CD14-positive monocyte (primary cell): ENCODE measurements around the gene NLRP10. TPM values are rescaled to one million over a fixed set of nuclear protein-coding genes. Genes with fewer than 3 reads are reported as not detected.

Experiments
- DNase-seq, 3 donors: peaks; one replicate each; pipeline ENCODE4 v3.0.0-alpha.2; 2011 to 2022
- H2AFZ ChIP-seq: 2 replicates; pipeline ENCODE4 v1.6.0; 2012; ENCODE audit warnings: mild to moderate bottlenecking, low read depth, low read length, inconsistent platforms; ENCODE audit not compliant: insufficient read depth, poor library complexity, severe bottlenecking
- H3K27ac ChIP-seq, 2 donors: 1 replicate in 1 of 2; 2 replicates in 1 of 2; pipeline ENCODE4 v1.5.1; 2012 to 2013; ENCODE audit warnings: low read length in 2 of 2, control low read depth in 1 of 2, inconsistent platforms in 1 of 2, low read depth in 1 of 2, mild to moderate bottlenecking in 1 of 2
- H3K27me3 ChIP-seq, 2 donors: one replicate each; pipeline versions ENCODE4 v1.6.0 to v1.6.1; 2011 to 2013; ENCODE audit warnings: low read length in 2 of 2; ENCODE audit not compliant: control insufficient read depth in 2 of 2, insufficient read depth in 2 of 2
- H3K36me3 ChIP-seq, 2 donors: replicated peaks in 1 of 2; 1 replicate in 1 of 2; 2 replicates in 1 of 2; pipeline versions ENCODE4 v1.5.1 to v1.6.1; 2012 to 2013; ENCODE audit warnings: low read length in 2 of 2, control low read depth in 1 of 2, inconsistent platforms in 1 of 2, mild to moderate bottlenecking in 1 of 2; ENCODE audit not compliant: insufficient read depth in 2 of 2, control insufficient read depth in 1 of 2
- H3K4me1 ChIP-seq, 2 donors: 1 replicate in 1 of 2; 2 replicates in 1 of 2; pipeline versions ENCODE4 v1.5.1 to v1.6.1; 2012 to 2013; ENCODE audit warnings: low read length in 2 of 2, control low read depth in 1 of 2, inconsistent platforms in 1 of 2, mild to moderate bottlenecking in 1 of 2, moderate library complexity in 1 of 2; ENCODE audit not compliant: insufficient read depth in 2 of 2, control insufficient read depth in 1 of 2
- H3K4me2 ChIP-seq: replicated peaks from 2 replicates; pipeline ENCODE3; 2012; ENCODE audit warnings: low read length, moderate library complexity, mild to moderate bottlenecking; ENCODE audit not compliant: poor library complexity, severe bottlenecking; ENCODE audit errors: extremely low read depth
- H3K4me3 ChIP-seq, 3 experiments: fragments of 200-600 bp in 1 of 3; sonication (generic) in 1 of 3; replicated peaks in 1 of 3; 1 replicate in 2 of 3; 2 replicates in 1 of 3; pipeline ENCODE4 v1.5.1; 2011 to 2013; ENCODE audit warnings: low read length in 3 of 3, mild to moderate bottlenecking in 3 of 3, control low read depth in 2 of 3, low read depth in 2 of 3, inconsistent platforms in 1 of 3, moderate library complexity in 1 of 3
- H3K79me2 ChIP-seq: 2 replicates; pipeline ENCODE4 v1.6.0; 2012; ENCODE audit warnings: mild to moderate bottlenecking, control low read depth, inconsistent platforms, low read length, moderate library complexity; ENCODE audit not compliant: insufficient read depth
- H3K9ac ChIP-seq: 2 replicates; pipeline ENCODE4 v1.6.0; 2017; ENCODE audit warnings: low read length, mild to moderate bottlenecking; ENCODE audit not compliant: insufficient read depth, poor library complexity, severe bottlenecking
- H3K9me3 ChIP-seq, 2 donors: replicated peaks in 1 of 2; 1 replicate in 1 of 2; 2 replicates in 1 of 2; pipeline versions ENCODE4 v1.5.1 to v1.6.1; 2012 to 2013; ENCODE audit warnings: low read length in 2 of 2, control low read depth in 1 of 2; ENCODE audit not compliant: control insufficient read depth in 1 of 2, insufficient read depth in 1 of 2
- H4K20me1 ChIP-seq: 2 replicates; pipeline ENCODE4 v1.6.0; 2012; ENCODE audit warnings: mild to moderate bottlenecking, low read length, control low read depth, moderate library complexity; ENCODE audit not compliant: insufficient read depth
- H3K27ac Mint-ChIP-seq, 7 donors: one replicate each; pipeline ENCODE4 v1.8.0; 2020; ENCODE audit warnings: mild to moderate bottlenecking in 7 of 7, mixed read lengths in 7 of 7, moderate library complexity in 6 of 7, inconsistent platforms in 2 of 7
- H3K27me3 Mint-ChIP-seq, 3 donors: one replicate each; pipeline ENCODE4 v1.8.0; 2021 to 2022; ENCODE audit warnings: low read depth in 3 of 3, mild to moderate bottlenecking in 3 of 3, mixed read lengths in 3 of 3, moderate library complexity in 3 of 3, inconsistent platforms in 1 of 3
- H3K36me3 Mint-ChIP-seq, 2 donors: one replicate each; pipeline ENCODE4 v1.8.0; 2020; ENCODE audit warnings: mixed read lengths in 2 of 2, inconsistent platforms in 1 of 2, mild to moderate bottlenecking in 1 of 2
- H3K4me1 Mint-ChIP-seq: one replicate; pipeline ENCODE4 v1.8.0; 2020; ENCODE audit warnings: mild to moderate bottlenecking, mixed read lengths
- H3K4me3 Mint-ChIP-seq, 2 donors: one replicate each; pipeline ENCODE4 v1.8.0; 2020; ENCODE audit warnings: mild to moderate bottlenecking in 2 of 2, mixed read lengths in 2 of 2, moderate library complexity in 1 of 2
- H3K9me3 Mint-ChIP-seq, 7 donors: one replicate each; pipeline ENCODE4 v1.8.0; 2020 to 2022; ENCODE audit warnings: mixed read lengths in 7 of 7, mild to moderate bottlenecking in 6 of 7, moderate library complexity in 6 of 7, inconsistent platforms in 2 of 7
- intact Hi-C, 2 donors: fragments of 100-400 bp; cut with micrococcal nuclease; formaldehyde crosslinking; loops; one replicate each; pipeline versions ENCODE4 v1.15.0 to v1.15.1; 2023
- polyA plus RNA-seq, 3 donors: library from polyadenylated mRNA; depleted of rRNA in 1 of 3; unstranded in 2 of 3; stranded (reverse) in 1 of 3; fragments of 300-500 nt in 2 of 3; fragments of >200 nt in 1 of 3; fragmentation: Illumina TruSeq in 2 of 3; gene quantifications; 1 replicate in 2 of 3; 2 replicates in 1 of 3; pipeline ENCODE4 v1.2.3, GENCODE V29; 2012 to 2021
- TF ChIP-seq, protein P1 (sequence below): fragments of 200-600 bp; IDR thresholded peaks from one replicate; pipeline ENCODE4 v1.8.0; 2022; ENCODE audit warnings: antibody characterized with exemption, mild to moderate bottlenecking

NLRP10 gene
- polyA plus RNA-seq, 3 donors = not detected

DNA sequence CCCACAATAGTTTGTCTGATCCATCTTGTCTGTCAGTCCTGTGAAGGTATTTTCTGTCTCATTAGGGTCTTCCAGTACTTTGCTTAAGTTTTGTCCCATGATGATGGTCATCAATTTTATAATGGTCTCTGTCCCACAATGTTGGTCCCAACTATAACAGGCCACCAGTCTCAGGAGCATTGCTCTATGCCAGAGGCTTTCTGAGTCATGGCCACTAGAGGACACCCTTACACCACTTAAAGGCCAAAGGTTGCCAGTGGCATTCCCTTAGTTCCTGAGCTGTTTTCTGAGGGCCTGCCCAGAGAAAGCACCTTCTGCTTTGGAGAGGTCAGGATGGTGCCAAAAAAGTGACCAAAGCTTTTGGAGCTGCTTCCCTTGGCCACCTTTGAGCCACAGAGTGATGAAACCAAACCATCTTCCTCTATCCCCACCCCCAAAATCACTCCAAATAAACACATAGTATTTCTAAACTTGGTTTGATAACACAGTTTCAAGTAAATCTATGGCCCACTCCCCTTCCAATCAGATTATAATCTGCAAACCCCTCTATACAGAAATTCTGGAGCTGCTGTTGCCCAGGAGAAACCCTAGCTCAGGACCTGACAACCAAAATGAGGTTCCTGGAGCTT, 41.2 kb upstream of the NLRP10 start:
- Mint-ChIP-seq H3K4me1 (no peaks in the 10 kb centered on the region), H3K9me3 (no peaks in the 10 kb centered on the region), H3K36me3 (no peaks in the 10 kb centered on the region), H3K27ac (no peak overlapping the region), H3K4me3 (no peak overlapping the region), H3K27me3 (peaks cover 0 to 9% (median 0%) of the 10 kb centered on the region in 3 donors)
- H3K9ac ChIP-seq = no peak overlapping the region
- H2AFZ ChIP-seq = no peak overlapping the region
- H3K79me2 ChIP-seq = no peaks in the 10 kb centered on the region
- no peak overlapping the region for H3K4me2 ChIP-seq
- no peak overlapping the region for H3K27ac ChIP-seq
- TF ChIP-seq, protein P1, sequence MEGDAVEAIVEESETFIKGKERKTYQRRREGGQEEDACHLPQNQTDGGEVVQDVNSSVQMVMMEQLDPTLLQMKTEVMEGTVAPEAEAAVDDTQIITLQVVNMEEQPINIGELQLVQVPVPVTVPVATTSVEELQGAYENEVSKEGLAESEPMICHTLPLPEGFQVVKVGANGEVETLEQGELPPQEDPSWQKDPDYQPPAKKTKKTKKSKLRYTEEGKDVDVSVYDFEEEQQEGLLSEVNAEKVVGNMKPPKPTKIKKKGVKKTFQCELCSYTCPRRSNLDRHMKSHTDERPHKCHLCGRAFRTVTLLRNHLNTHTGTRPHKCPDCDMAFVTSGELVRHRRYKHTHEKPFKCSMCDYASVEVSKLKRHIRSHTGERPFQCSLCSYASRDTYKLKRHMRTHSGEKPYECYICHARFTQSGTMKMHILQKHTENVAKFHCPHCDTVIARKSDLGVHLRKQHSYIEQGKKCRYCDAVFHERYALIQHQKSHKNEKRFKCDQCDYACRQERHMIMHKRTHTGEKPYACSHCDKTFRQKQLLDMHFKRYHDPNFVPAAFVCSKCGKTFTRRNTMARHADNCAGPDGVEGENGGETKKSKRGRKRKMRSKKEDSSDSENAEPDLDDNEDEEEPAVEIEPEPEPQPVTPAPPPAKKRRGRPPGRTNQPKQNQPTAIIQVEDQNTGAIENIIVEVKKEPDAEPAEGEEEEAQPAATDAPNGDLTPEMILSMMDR = peak; percentile 65
- no peaks in the 10 kb centered on the region for H3K9me3 ChIP-seq
- H3K27me3 ChIP-seq = no peaks in the 10 kb centered on the region
- H3K4me1 ChIP-seq = no peaks in the 10 kb centered on the region
- H4K20me1 ChIP-seq = no peaks in the 10 kb centered on the region
- DNase-seq = peak in 2 of 3 donors; percentile 20 to 22
- H3K4me3 ChIP-seq = no peak overlapping the region
- intact Hi-C loops = no loop called here
- H3K36me3 ChIP-seq = no peaks in the 10 kb centered on the region

DNA sequence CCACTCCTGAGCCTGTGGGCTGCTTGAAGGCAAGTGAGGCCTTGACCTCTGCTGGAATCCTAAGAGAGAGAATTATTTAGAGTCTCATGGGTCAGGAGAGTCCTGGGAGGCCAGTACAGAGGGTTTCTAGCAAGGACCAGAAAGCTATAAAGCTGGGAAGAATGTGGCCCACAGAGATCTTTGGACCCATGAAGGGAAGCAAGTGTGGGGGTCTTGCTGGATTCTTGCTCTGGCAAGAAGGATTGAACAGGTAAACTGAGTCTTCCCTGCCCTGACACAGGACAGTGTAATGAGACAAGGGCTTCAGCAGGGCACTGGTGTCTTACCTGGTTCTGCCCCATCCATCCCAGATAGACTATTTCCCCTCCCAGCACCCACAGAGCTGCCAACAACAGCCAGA, 40.3 kb upstream of the NLRP10 start:
- Histone ChIP-seq H3K4me2 (no peak overlapping the region), H3K27me3 (no peaks in the 10 kb centered on the region), H3K4me1 (no peaks in the 10 kb centered on the region), H3K27ac (no peak overlapping the region), H3K9ac (no peak overlapping the region), H3K36me3 (peaks cover 0 to 2% of the 10 kb centered on the region in 2 donors), H4K20me1 (no peaks in the 10 kb centered on the region), H2AFZ (no peak overlapping the region), H3K79me2 (no peaks in the 10 kb centered on the region), H3K4me3 (no peak overlapping the region), H3K9me3 (no peaks in the 10 kb centered on the region)
- Mint-ChIP-seq H3K4me3 (no peak overlapping the region), H3K36me3 (peaks cover 2% of the 10 kb centered on the region in 2 donors), H3K4me1 (no peaks in the 10 kb centered on the region), H3K27me3 (peaks cover 0 to 5% (median 0%) of the 10 kb centered on the region in 3 donors), H3K27ac (no peak overlapping the region), H3K9me3 (no peaks in the 10 kb centered on the region)
- intact Hi-C loops = no loop called here
- TF ChIP-seq, protein P1 = no peak
- DNase-seq = no peak
